Measurements from ENCODE around the gene PTPRM. TPM values are rescaled to one million over a fixed set of nuclear protein-coding genes. Genes with fewer than 3 reads are reported as not detected.

Gene PTPRM
- polyA plus RNA-seq, 1 donor from 2014 or later: 126 TPM

DNA sequence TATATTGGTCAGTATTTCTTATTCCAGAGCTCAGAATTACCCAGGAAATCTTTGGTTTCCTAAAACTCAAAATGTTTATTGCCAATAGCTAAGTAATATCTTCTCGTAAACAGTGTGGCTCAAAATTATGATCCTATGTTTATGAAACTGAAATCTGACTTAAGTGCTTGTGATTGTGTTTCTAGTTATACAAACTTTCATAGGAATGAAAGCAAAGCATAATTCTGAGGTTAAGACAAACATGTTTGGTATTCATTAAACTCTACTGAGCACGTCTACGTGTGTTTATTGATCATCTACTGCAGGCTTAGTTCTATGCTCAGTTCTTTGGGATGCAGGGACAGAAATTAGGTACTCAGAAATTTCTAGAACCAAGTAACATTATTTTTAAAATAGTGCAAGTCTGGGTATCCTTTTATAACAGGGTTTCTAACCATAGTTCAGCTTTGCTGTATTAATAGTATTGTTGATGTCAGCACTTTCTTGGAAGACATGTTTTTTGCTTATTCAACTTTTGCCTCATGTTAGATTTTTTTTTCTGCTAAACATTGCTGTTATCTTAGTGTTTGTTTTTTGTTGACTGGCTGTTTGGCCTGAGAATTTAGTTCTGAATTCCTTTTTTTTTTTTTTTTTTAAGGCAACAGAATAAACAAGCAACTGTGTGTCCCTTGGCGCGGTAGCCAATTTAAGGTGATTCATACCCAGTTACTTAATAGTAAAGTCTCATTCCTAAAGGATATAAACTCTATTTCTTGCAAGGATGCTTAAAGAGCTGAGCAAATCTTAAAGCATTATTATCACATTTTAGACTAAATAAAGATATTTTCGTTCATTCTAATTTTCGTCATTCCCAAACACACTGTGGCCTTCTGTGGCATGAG lies 31.3 kb downstream of the PTPRM start:
- no peak overlapping the region for H2AFZ ChIP-seq (ENCODE audit: low read depth, low read length)
- H3K4me2 ChIP-seq (ENCODE audit: low read length): no peak overlapping the region
- no peak overlapping the region for H3K27ac ChIP-seq (ENCODE audit: low read length)
- H3K9me3 ChIP-seq (ENCODE audit: low read length): no peaks in the 10 kb centered on the region
- H3K27me3 ChIP-seq (ENCODE audit: insufficient read depth, low read depth, low read length): no peaks in the 10 kb centered on the region
- no peaks in the 10 kb centered on the region for H3K9me2 ChIP-seq (ENCODE audit: insufficient read depth, low read length)
- H4K20me1 ChIP-seq (ENCODE audit: insufficient read depth): no peaks in the 10 kb centered on the region
- peaks cover 5% of the 10 kb centered on the region for H3K79me2 ChIP-seq (replicated peaks; ENCODE audit: insufficient read depth, low read length)
- no peak overlapping the region for H3K9ac ChIP-seq (ENCODE audit: low read length)
- H3F3A ChIP-seq (ENCODE audit: insufficient read depth, low read length, poor library complexity, severe bottlenecking): no peaks in the 10 kb centered on the region
- no peak overlapping the region for H3K4me3 ChIP-seq (ENCODE audit: low read length)
- TF ChIP-seq POLR2AphosphoS5 (IDR thresholded peaks at IDR 0.05) (no peak), MXI1 (conservative IDR thresholded peaks at IDR 0.05; ENCODE audit: poor library complexity, severe bottlenecking) (no peak), EP300 (conservative IDR thresholded peaks at IDR 0.05; ENCODE audit: poor library complexity, severe bottlenecking) (no peak), SMC3 (conservative IDR thresholded peaks at IDR 0.05; ENCODE audit: poor library complexity) (no peak), RAD21 (conservative IDR thresholded peaks at IDR 0.05) (no peak), EZH2 (IDR thresholded peaks at IDR 0.05; ENCODE audit: borderline replicate concordance, insufficient read depth, low read length, poor library complexity, severe bottlenecking) (no peak), TAF1 (IDR thresholded peaks at IDR 0.05; ENCODE audit: low read depth) (no peak)
- TF ChIP-seq, protein P1, sequence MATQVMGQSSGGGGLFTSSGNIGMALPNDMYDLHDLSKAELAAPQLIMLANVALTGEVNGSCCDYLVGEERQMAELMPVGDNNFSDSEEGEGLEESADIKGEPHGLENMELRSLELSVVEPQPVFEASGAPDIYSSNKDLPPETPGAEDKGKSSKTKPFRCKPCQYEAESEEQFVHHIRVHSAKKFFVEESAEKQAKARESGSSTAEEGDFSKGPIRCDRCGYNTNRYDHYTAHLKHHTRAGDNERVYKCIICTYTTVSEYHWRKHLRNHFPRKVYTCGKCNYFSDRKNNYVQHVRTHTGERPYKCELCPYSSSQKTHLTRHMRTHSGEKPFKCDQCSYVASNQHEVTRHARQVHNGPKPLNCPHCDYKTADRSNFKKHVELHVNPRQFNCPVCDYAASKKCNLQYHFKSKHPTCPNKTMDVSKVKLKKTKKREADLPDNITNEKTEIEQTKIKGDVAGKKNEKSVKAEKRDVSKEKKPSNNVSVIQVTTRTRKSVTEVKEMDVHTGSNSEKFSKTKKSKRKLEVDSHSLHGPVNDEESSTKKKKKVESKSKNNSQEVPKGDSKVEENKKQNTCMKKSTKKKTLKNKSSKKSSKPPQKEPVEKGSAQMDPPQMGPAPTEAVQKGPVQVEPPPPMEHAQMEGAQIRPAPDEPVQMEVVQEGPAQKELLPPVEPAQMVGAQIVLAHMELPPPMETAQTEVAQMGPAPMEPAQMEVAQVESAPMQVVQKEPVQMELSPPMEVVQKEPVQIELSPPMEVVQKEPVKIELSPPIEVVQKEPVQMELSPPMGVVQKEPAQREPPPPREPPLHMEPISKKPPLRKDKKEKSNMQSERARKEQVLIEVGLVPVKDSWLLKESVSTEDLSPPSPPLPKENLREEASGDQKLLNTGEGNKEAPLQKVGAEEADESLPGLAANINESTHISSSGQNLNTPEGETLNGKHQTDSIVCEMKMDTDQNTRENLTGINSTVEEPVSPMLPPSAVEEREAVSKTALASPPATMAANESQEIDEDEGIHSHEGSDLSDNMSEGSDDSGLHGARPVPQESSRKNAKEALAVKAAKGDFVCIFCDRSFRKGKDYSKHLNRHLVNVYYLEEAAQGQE (IDR thresholded peaks at IDR 0.05; ENCODE audit: borderline replicate concordance): no peak
- TF ChIP-seq, protein P2, sequence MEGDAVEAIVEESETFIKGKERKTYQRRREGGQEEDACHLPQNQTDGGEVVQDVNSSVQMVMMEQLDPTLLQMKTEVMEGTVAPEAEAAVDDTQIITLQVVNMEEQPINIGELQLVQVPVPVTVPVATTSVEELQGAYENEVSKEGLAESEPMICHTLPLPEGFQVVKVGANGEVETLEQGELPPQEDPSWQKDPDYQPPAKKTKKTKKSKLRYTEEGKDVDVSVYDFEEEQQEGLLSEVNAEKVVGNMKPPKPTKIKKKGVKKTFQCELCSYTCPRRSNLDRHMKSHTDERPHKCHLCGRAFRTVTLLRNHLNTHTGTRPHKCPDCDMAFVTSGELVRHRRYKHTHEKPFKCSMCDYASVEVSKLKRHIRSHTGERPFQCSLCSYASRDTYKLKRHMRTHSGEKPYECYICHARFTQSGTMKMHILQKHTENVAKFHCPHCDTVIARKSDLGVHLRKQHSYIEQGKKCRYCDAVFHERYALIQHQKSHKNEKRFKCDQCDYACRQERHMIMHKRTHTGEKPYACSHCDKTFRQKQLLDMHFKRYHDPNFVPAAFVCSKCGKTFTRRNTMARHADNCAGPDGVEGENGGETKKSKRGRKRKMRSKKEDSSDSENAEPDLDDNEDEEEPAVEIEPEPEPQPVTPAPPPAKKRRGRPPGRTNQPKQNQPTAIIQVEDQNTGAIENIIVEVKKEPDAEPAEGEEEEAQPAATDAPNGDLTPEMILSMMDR (IDR thresholded peaks at IDR 0.05; ENCODE audit: poor library complexity, severe bottlenecking): no peak
- no peaks in the 10 kb centered on the region for H3K36me3 ChIP-seq (ENCODE audit: insufficient read depth, low read length)

GRCh38 chr18:7600036-7600435 lies 32.9 kb downstream of the PTPRM start:
- H3K4me3 ChIP-seq (ENCODE audit: low read length): no peak overlapping the region
- H3K9me2 ChIP-seq (ENCODE audit: insufficient read depth, low read length): no peaks in the 10 kb centered on the region
- no peak overlapping the region for H3K27ac ChIP-seq (ENCODE audit: low read length)
- H3K36me3 ChIP-seq (ENCODE audit: insufficient read depth, low read length): no peaks in the 10 kb centered on the region
- TF ChIP-seq POLR2AphosphoS5 (IDR thresholded peaks at IDR 0.05): no peak
- no peak for TF ChIP-seq TAF1 (IDR thresholded peaks at IDR 0.05; ENCODE audit: low read depth)
- no peak for TF ChIP-seq EP300 (conservative IDR thresholded peaks at IDR 0.05; ENCODE audit: poor library complexity, severe bottlenecking)
- TF ChIP-seq EZH2 (IDR thresholded peaks at IDR 0.05; ENCODE audit: borderline replicate concordance, insufficient read depth, low read length, poor library complexity, severe bottlenecking): no peak
- TF ChIP-seq SMC3 (conservative IDR thresholded peaks at IDR 0.05; ENCODE audit: poor library complexity): no peak
- TF ChIP-seq MXI1 (conservative IDR thresholded peaks at IDR 0.05; ENCODE audit: poor library complexity, severe bottlenecking): no peak
- TF ChIP-seq RAD21 (conservative IDR thresholded peaks at IDR 0.05): no peak
- TF ChIP-seq, protein P1 (IDR thresholded peaks at IDR 0.05; ENCODE audit: borderline replicate concordance): no peak
- TF ChIP-seq, protein P2 (IDR thresholded peaks at IDR 0.05; ENCODE audit: poor library complexity, severe bottlenecking): no peak
- no peaks in the 10 kb centered on the region for H4K20me1 ChIP-seq (ENCODE audit: insufficient read depth)
- H3K79me2 ChIP-seq (replicated peaks; ENCODE audit: insufficient read depth, low read length): peaks cover 5% of the 10 kb centered on the region
- no peak overlapping the region for H3K9ac ChIP-seq (ENCODE audit: low read length)
- no peaks in the 10 kb centered on the region for H3K9me3 ChIP-seq (ENCODE audit: low read length)
- H3F3A ChIP-seq (ENCODE audit: insufficient read depth, low read length, poor library complexity, severe bottlenecking): no peaks in the 10 kb centered on the region
- H3K27me3 ChIP-seq (ENCODE audit: insufficient read depth, low read depth, low read length): no peaks in the 10 kb centered on the region
- no peak overlapping the region for H2AFZ ChIP-seq (ENCODE audit: low read depth, low read length)
- no peak overlapping the region for H3K4me2 ChIP-seq (ENCODE audit: low read length)
